ENCODE measurements around the gene PRPSAP1. TPM values are rescaled to one million over a fixed set of nuclear protein-coding genes. Genes with fewer than 3 reads are reported as not detected.

Gene PRPSAP1
- total RNA-seq, 6 experiments from 2014 or later: 39.3 to 55.6 (median 45.1) TPM

DNA sequence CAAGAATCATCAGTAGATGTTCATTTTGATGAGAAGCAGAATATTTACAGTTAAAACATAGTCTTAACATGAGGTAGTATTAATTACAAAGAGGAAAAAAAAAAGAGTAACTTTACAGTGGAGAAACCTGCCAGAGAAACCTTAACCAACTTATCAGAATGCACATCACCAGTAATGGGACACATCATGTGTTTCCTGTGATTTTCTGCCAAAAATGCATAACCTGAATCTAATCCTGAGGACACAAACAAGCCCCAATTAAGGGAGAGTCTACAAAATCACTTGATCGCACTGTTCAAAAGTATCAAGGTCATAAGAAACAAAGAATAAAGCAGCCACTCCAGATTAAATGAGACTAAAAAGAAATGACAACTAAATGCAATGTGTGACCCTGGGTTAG, 27.4 kb downstream of the PRPSAP1 start:
- no peak for ATAC-seq
- Histone ChIP-seq H3K4me3 (no peak overlapping the region), H3K27ac (no peak overlapping the region), H3K27me3 (no peaks in the 10 kb centered on the region), H3K36me3 (peaks cover 0 to 75% (median 25%) of the 10 kb centered on the region in 4 donors), H3K9me3 (no peaks in the 10 kb centered on the region), H3K4me1 (no peaks in the 10 kb centered on the region)
- DNase-seq: no peak
- 60% methylated on average over 1 of the region's 1 CpG for WGBS (ENCODE audit: insufficient coverage, low coverage, low lambda C conversion rate, missing lambda C conversion rate)
- TF ChIP-seq, protein P1, sequence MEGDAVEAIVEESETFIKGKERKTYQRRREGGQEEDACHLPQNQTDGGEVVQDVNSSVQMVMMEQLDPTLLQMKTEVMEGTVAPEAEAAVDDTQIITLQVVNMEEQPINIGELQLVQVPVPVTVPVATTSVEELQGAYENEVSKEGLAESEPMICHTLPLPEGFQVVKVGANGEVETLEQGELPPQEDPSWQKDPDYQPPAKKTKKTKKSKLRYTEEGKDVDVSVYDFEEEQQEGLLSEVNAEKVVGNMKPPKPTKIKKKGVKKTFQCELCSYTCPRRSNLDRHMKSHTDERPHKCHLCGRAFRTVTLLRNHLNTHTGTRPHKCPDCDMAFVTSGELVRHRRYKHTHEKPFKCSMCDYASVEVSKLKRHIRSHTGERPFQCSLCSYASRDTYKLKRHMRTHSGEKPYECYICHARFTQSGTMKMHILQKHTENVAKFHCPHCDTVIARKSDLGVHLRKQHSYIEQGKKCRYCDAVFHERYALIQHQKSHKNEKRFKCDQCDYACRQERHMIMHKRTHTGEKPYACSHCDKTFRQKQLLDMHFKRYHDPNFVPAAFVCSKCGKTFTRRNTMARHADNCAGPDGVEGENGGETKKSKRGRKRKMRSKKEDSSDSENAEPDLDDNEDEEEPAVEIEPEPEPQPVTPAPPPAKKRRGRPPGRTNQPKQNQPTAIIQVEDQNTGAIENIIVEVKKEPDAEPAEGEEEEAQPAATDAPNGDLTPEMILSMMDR (IDR thresholded peaks at IDR 0.05): no peak
- TF ChIP-seq POLR2A (IDR thresholded peaks at IDR 0.05): no peak
- intact Hi-C loops (cut with DNase I): no loop called here

DNA sequence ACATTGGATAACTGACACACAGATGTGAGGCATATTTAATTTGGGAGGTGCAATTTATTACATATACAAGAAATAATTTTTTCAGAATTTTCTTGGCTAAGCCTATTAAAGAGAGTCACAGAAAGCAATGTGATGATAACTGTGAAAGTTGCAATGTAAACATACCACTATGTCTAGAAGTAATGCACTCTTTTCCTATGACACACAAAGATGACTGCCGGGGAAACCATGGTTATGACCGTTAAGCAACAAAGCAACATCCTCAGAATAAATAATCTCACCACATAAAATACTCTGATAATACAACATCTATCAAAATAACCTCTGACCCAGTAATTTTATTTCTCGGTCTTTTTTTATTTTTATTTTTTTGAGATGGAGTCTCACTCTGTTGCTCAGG, 35.1 kb downstream of the PRPSAP1 start:
- WGBS (ENCODE audit: insufficient coverage, low coverage, low lambda C conversion rate, missing lambda C conversion rate): 89% methylated on average over 3 of the region's 3 CpGs
- ATAC-seq (no peak), DNase-seq (no peak)
- TF ChIP-seq, protein P1 (IDR thresholded peaks at IDR 0.05): no peak
- TF ChIP-seq POLR2A (IDR thresholded peaks at IDR 0.05): no peak
- Histone ChIP-seq H3K9me3 (no peaks in the 10 kb centered on the region), H3K36me3 (peaks cover 0 to 48% (median 7%) of the 10 kb centered on the region in 4 donors), H3K27me3 (no peaks in the 10 kb centered on the region), H3K27ac (no peak overlapping the region), H3K4me1 (no peaks in the 10 kb centered on the region), H3K4me3 (no peak overlapping the region)
- intact Hi-C loops (cut with DNase I): no loop called here

DNA sequence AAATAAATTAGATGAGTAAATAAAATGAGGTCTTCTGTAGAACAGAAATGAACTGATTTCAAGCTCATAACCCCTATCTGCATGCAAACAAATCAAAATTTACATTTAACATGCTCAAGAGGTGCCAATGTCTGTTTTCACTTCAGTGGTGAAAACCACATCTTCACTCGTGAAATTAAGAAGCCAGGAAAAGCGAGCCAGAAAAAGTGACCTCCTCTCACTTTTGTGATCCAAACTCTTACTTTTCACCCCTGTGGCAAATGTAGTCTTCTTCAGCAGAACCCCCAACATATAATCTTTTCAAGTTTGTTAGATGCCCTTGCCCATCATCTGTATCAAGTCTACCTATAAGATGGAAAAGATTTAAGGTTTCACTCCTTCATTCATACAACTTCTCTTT, 36.2 kb downstream of the PRPSAP1 start:
- ATAC-seq: no peak
- 78% methylated on average over 2 of the region's 2 CpGs for WGBS (ENCODE audit: insufficient coverage, low coverage, low lambda C conversion rate, missing lambda C conversion rate)
- TF ChIP-seq POLR2A (IDR thresholded peaks at IDR 0.05): no peak
- TF ChIP-seq, protein P1 (IDR thresholded peaks at IDR 0.05): no peak

DNA sequence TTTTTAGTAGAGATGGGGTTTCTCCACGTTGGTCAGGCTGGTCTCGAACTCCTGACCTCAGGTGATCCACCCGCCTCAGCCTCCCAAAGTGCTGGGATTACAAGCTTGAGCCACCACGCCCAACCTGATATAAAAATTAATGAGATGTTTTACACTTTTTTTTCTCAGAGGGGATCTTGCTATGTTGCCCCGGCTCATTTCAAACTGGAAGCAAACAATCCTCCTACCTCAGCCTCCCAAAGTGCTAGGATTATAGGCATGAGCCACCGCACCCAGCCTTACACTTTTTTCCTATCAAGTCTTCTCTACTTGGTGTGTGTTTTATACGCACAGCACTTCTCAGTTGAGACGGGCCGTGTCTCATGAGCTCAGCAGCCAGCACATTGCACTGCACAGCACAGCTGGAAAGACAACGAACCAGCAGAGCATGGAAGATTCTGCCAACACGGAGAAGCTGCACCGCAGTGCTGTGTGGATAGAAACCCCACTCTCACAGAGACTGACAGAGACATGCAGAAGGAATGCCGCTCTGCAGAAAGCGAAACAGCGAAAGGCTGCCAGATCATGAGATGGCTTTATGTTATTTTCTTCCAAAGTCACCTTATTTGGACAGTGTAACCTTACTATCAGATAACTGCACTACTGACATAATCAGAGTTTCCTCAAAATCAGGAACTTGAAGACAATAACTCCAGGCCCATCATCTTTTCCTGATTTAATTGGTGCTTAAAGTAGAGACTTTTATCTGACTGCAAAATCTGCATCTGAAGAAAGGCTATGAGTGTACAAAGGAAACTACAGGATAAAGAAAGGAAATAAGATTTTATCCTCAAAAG, 39.1 kb downstream of the PRPSAP1 start:
- H3K4me3 ChIP-seq: no peak overlapping the region
- no peak for TF ChIP-seq POLR2A (IDR thresholded peaks at IDR 0.05)
- TF ChIP-seq, protein P1 (IDR thresholded peaks at IDR 0.05): no peak
- 82% methylated on average over 13 of the region's 15 CpGs for WGBS (ENCODE audit: insufficient coverage, low coverage, low lambda C conversion rate, missing lambda C conversion rate)
- peaks cover 0 to 52% (median 13%) of the 10 kb centered on the region in 4 donors for H3K36me3 ChIP-seq
- no peak for DNase-seq
- H3K9me3 ChIP-seq: no peaks in the 10 kb centered on the region
- no peak overlapping the region for H3K27ac ChIP-seq
- ATAC-seq: peak; percentile 26 to 79 (median 57)
- intact Hi-C loops (cut with DNase I): no loop called here
- no peaks in the 10 kb centered on the region for H3K4me1 ChIP-seq
- H3K27me3 ChIP-seq: no peaks in the 10 kb centered on the region

More for the DNA sequence above, 36.2 kb downstream of the PRPSAP1 start:
- H3K4me1 ChIP-seq: no peaks in the 10 kb centered on the region
- intact Hi-C loops (cut with DNase I): no loop called here
- no peak overlapping the region for H3K4me3 ChIP-seq
- H3K27me3 ChIP-seq: no peaks in the 10 kb centered on the region
- DNase-seq: no peak
- H3K9me3 ChIP-seq: no peaks in the 10 kb centered on the region
- no peak overlapping the region for H3K27ac ChIP-seq
- peaks cover 0 to 48% (median 10%) of the 10 kb centered on the region in 4 donors for H3K36me3 ChIP-seq
